Measurements from ENCODE around the gene C11orf71. TPM values are rescaled to one million over a fixed set of nuclear protein-coding genes. Genes with fewer than 3 reads are reported as not detected.

Gene C11orf71
- total and polyA plus RNA-seq, 4 experiments from 2014 or later: 12.8 to 15.6 (median 14.5) TPM

GRCh38 chr11:114441921-114442320 lies 41.6 kb upstream of the C11orf71 start:
- H3K36me3 ChIP-seq (ENCODE audit: insufficient read depth, low read length): no peaks in the 10 kb centered on the region
- peaks cover 32% of the 10 kb centered on the region for H3K4me1 ChIP-seq (ENCODE audit: insufficient read depth, low read length)
- no peaks in the 10 kb centered on the region for H3K27me3 ChIP-seq (ENCODE audit: insufficient read depth, low read length)
- peaks cover 23 to 35% of the 10 kb centered on the region in 2 donors for H3K36me3 Mint-ChIP-seq
- H3K27me3 Mint-ChIP-seq: no peaks in the 10 kb centered on the region
- CTCF ChIA-PET (ENCODE audit: partially characterized antibody): no interaction called here
- no peak for DNase-seq
- H3K27ac Mint-ChIP-seq: peak overlapping the region in 1 of 7 donors; percentile 13
- POLR2A ChIA-PET (ENCODE audit: partially characterized antibody): interaction anchor here (4.1 kb wide), 1 partner anchor 42 kb away, joined by 25 read pairs; the partner anchor contains the start of genes C11orf71 and RBM7
- H3K9me3 ChIP-seq (ENCODE audit: control insufficient read depth in 1 of 2, low read length in 2 of 2): no peaks in the 10 kb centered on the region
- no peaks in the 10 kb centered on the region for H3K9me3 Mint-ChIP-seq
- H3K4me3 ChIP-seq (ENCODE audit: low read length in 2 of 2): no peak overlapping the region
- H3K4me1 Mint-ChIP-seq: peaks cover 30 to 38% (median 33%) of the 10 kb centered on the region in 4 donors
- H3K27ac ChIP-seq (ENCODE audit: low read depth, low read length): no peak overlapping the region
- H3K4me3 Mint-ChIP-seq: peak overlapping the region in 2 of 8 donors; percentile 16 to 17
- intact Hi-C loops (cut with micrococcal nuclease): loop anchor here (10.0 kb wide), 1 partner anchor 1063 kb away; the partner anchor contains the start of gene CADM1

DNA sequence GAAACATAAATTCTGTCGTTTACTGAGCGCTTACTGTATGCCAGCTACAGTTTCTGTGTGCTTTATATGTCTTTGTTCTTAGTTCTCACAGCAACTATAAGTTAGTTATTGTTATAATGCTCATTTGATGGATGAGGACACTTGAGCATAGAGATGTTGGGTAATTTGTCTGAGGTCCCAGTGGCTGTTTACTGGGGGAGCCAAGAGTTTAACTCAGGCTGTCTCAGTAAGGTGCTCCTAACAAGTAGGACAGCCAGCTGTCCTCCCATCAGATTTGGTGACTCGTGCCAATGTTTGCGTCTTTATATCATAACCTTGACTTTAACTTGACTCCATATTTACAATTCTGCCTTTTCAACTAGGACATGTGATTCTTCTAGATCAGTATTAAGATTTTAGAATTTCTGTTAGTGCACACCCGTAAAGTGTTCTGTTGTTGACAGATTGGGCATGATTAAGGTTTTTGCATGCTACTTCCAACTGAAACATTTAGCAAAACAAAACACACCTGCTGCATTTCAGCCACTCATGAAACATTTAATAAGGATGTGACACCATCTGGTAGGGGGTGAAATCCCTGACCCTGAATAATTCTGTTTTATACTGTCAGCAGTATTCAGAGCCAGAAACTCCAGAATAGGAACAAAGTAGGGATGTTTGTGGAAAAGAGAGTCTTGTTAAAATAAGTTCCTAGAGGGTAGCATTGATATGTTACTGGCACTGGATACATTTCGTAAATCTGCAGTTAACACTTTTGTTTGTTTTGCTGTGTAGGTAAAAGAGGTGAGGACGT lies 40.9 kb upstream of the C11orf71 start:
- no peaks in the 10 kb centered on the region for H3K9me3 Mint-ChIP-seq
- no peak overlapping the region for H3K4me3 ChIP-seq (ENCODE audit: low read length in 2 of 2)
- H3K27me3 Mint-ChIP-seq: no peaks in the 10 kb centered on the region
- no peaks in the 10 kb centered on the region for H3K27me3 ChIP-seq (ENCODE audit: insufficient read depth, low read length)
- CTCF ChIA-PET (ENCODE audit: partially characterized antibody): no interaction called here
- peaks cover 32% of the 10 kb centered on the region for H3K4me1 ChIP-seq (ENCODE audit: insufficient read depth, low read length)
- H3K9me3 ChIP-seq (ENCODE audit: control insufficient read depth in 1 of 2, low read length in 2 of 2): no peaks in the 10 kb centered on the region
- no peaks in the 10 kb centered on the region for H3K36me3 ChIP-seq (ENCODE audit: insufficient read depth, low read length)
- H3K27ac Mint-ChIP-seq: peak overlapping the region in 1 of 7 donors; percentile 94
- POLR2A ChIA-PET (ENCODE audit: partially characterized antibody): interaction anchor here (4.1 kb wide), 1 partner anchor 42 kb away, joined by 25 read pairs; the partner anchor contains the start of genes C11orf71 and RBM7
- no peak for DNase-seq
- intact Hi-C loops (cut with micrococcal nuclease): loop anchor here (10.0 kb wide), 1 partner anchor 1064 kb away; the partner anchor contains the start of gene CADM1
- H3K36me3 Mint-ChIP-seq: peaks cover 16 to 29% of the 10 kb centered on the region in 2 donors
- H3K4me1 Mint-ChIP-seq: peaks cover 26 to 35% (median 31%) of the 10 kb centered on the region in 4 donors
- no peak overlapping the region for H3K27ac ChIP-seq (ENCODE audit: low read depth, low read length)
- H3K4me3 Mint-ChIP-seq: peak overlapping the region; percentile 5 to 67 (median 36)

DNA sequence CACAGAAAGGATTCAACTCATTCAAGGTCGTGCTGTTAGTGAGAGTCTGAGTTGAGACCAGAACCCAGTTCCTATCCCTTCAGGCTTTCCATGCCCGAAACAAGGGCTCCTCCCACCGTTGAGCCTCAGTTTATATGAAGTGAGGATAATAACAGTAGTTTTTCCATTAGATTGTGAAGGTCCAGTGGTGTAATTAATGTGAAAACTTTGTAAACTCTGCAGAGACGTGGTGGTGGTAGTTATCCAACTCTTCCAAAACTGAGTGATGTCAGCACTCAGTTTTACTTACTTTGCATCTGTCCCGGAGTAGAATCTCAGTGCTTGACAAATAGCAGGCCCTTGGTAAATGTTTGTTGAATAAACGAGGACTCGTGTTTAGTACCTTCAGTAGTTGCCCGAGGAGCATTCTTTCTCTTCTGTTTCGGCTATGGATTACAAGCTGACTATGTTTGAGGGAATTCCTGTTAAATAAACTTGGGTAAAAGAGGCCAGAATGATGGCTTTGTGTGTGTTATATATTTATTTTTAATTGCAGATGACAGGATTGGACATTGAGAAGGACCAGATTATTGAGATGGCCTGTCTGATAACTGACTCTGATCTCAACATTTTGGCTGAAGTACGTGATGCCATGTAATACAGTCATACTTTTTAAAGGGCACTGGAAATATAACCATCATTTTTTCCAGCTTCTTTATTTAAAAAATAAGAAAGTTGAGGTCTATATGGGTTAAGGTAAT lies 40.0 kb upstream of the C11orf71 start:
- Mint-ChIP-seq H3K27me3 (no peaks in the 10 kb centered on the region), H3K9me3 (no peaks in the 10 kb centered on the region), H3K4me3 (peak overlapping the region; percentile 93 to 99 (median 98)), H3K4me1 (peaks cover 26 to 35% (median 31%) of the 10 kb centered on the region in 4 donors), H3K36me3 (peaks cover 13 to 26% of the 10 kb centered on the region in 2 donors), H3K27ac (peak overlapping the region in 6 of 7 donors; percentile 92 to 98 (median 95))
- POLR2A ChIA-PET (ENCODE audit: partially characterized antibody): interaction anchor here (4.1 kb wide), 1 partner anchor 41 kb away, joined by 25 read pairs; the partner anchor contains the start of genes C11orf71 and RBM7
- Histone ChIP-seq H3K27ac (ENCODE audit: low read depth, low read length) (peak overlapping the region; percentile 73), H3K4me1 (ENCODE audit: insufficient read depth, low read length) (peaks cover 32% of the 10 kb centered on the region), H3K4me3 (ENCODE audit: low read length in 2 of 2) (peak overlapping the region; percentile 71 to 98), H3K9me3 (ENCODE audit: control insufficient read depth in 1 of 2, low read length in 2 of 2) (no peaks in the 10 kb centered on the region), H3K27me3 (ENCODE audit: insufficient read depth, low read length) (no peaks in the 10 kb centered on the region), H3K36me3 (ENCODE audit: insufficient read depth, low read length) (no peaks in the 10 kb centered on the region)
- CTCF ChIA-PET (ENCODE audit: partially characterized antibody): no interaction called here
- intact Hi-C loops (cut with micrococcal nuclease): loop anchor here (10.0 kb wide), 1 partner anchor 1065 kb away; the partner anchor contains the start of gene CADM1
- peak in 1 of 5 donors; percentile 11 for DNase-seq

- H3K36me3 Mint-ChIP-seq: peaks cover 13 to 19% of the 10 kb centered on the region in 2 donors
- CTCF ChIA-PET (ENCODE audit: partially characterized antibody): interaction anchor here (0.9 kb wide), 1 partner anchor 28 kb away, joined by 3 read pairs; no protein-coding TSS in a partner anchor
- no peaks in the 10 kb centered on the region for H3K27me3 ChIP-seq (ENCODE audit: insufficient read depth, low read length)
- intact Hi-C loops (cut with micrococcal nuclease): loop anchor here (1.0 to 10.0 kb wide), 6 partner anchors 39 to 1065 kb away; partner anchors contain the start of genes C11orf71, CADM1, RBM7 and USP28
- no peaks in the 10 kb centered on the region for H3K9me3 ChIP-seq (ENCODE audit: control insufficient read depth in 1 of 2, low read length in 2 of 2)
- no peaks in the 10 kb centered on the region for H3K9me3 Mint-ChIP-seq
- no peaks in the 10 kb centered on the region for H3K27me3 Mint-ChIP-seq
- peak within 1 kb of the TSS; percentile 73 for H3K27ac ChIP-seq (ENCODE audit: low read depth, low read length)
- H3K27ac Mint-ChIP-seq: peak within 1 kb of the TSS; percentile 92 to 98 (median 95)
- H3K4me1 ChIP-seq (ENCODE audit: insufficient read depth, low read length): peaks cover 32% of the 10 kb centered on the region
- no peaks in the 10 kb centered on the region for H3K36me3 ChIP-seq (ENCODE audit: insufficient read depth, low read length)
- peaks cover 26 to 34% (median 30%) of the 10 kb centered on the region in 4 donors for H3K4me1 Mint-ChIP-seq
- DNase-seq: peak; percentile 91 to 94 (median 93)
- peak within 1 kb of the TSS; percentile 71 to 98 for H3K4me3 ChIP-seq (ENCODE audit: low read length in 2 of 2)
- POLR2A ChIA-PET (ENCODE audit: partially characterized antibody): interaction anchor here (0.9 to 4.1 kb wide), 5 partner anchors 28 to 401 kb away, joined by 3 to 25 read pairs (median 3); partner anchors contain the start of genes C11orf71 and RBM7
- peak within 1 kb of the TSS; percentile 93 to 99 (median 98) for H3K4me3 Mint-ChIP-seq
Measured at GRCh38 chr11:114439229-114440120, 39.2 kb upstream of the C11orf71 start, which contains the start of gene REXO2. Gene REXO2 (plus strand): TSS chr11:114439467. CDS start chr11:114439529, 62 bp downstream.

- no peak overlapping the region for H3K4me3 ChIP-seq (ENCODE audit: low read length in 2 of 2)
- H3K27me3 Mint-ChIP-seq: peaks cover 0 to 2% of the 10 kb centered on the region in 2 donors
- no peaks in the 10 kb centered on the region for H3K9me3 Mint-ChIP-seq
- POLR2A ChIA-PET (ENCODE audit: partially characterized antibody): interaction anchor here (0.9 to 4.1 kb wide), 3 partner anchors 39 to 400 kb away, joined by 3 to 25 read pairs (median 3); partner anchors contain the start of genes C11orf71 and RBM7
- peaks cover 32% of the 10 kb centered on the region for H3K4me1 ChIP-seq (ENCODE audit: insufficient read depth, low read length)
- no peaks in the 10 kb centered on the region for H3K27me3 ChIP-seq (ENCODE audit: insufficient read depth, low read length)
- intact Hi-C loops (cut with micrococcal nuclease): loop anchor here (5.0 kb wide), 2 partner anchors 276 to 561 kb away; partner anchors contain the start of gene USP28
- H3K36me3 ChIP-seq (ENCODE audit: insufficient read depth, low read length): no peaks in the 10 kb centered on the region
- peak overlapping the region in 6 of 8 donors; percentile 5 to 99 (median 96) for H3K4me3 Mint-ChIP-seq
- peaks cover 24 to 34% (median 29%) of the 10 kb centered on the region in 4 donors for H3K4me1 Mint-ChIP-seq
- CTCF ChIA-PET (ENCODE audit: partially characterized antibody): interaction anchor here (0.9 kb wide), 2 partner anchors 17 to 26 kb away, joined by 3 read pairs; no protein-coding TSS in a partner anchor
- DNase-seq: no peak
- no peaks in the 10 kb centered on the region for H3K9me3 ChIP-seq (ENCODE audit: control insufficient read depth in 1 of 2, low read length in 2 of 2)
- peaks cover 7 to 11% of the 10 kb centered on the region in 2 donors for H3K36me3 Mint-ChIP-seq
- no peak overlapping the region for H3K27ac ChIP-seq (ENCODE audit: low read depth, low read length)
- H3K27ac Mint-ChIP-seq: peak overlapping the region in 1 of 7 donors; percentile 97
Measured at GRCh38 chr11:114438303-114438702, 38.0 kb upstream of the C11orf71 start.

DNA sequence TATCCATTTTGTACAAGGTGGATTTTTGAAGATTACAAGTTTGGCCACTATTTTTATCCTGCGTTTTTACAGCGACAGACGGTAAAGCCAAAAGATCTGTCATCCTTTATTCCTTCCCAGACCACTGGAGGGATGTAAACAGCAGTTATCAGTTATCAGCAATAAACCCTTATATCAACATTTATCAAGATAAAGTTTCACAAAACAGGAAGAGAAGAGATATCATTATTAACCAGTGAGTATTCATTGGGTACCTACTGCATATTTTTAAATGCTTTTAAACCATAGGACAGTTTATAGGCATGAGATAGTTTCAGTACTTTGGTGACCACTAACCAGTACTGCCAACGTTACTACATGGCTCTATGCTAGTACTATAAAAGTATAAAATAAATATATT lies 33.1 kb upstream of the C11orf71 start:
- H3K36me3 Mint-ChIP-seq: no peaks in the 10 kb centered on the region
- no peak overlapping the region for H3K4me3 Mint-ChIP-seq
- no peaks in the 10 kb centered on the region for H3K4me1 Mint-ChIP-seq
- peaks cover under 1% of the 10 kb centered on the region for H3K4me1 ChIP-seq (ENCODE audit: insufficient read depth, low read length)
- H3K27ac Mint-ChIP-seq: no peak overlapping the region
- H3K9me3 ChIP-seq (ENCODE audit: control insufficient read depth in 1 of 2, low read length in 2 of 2): no peaks in the 10 kb centered on the region
- no peak overlapping the region for H3K27ac ChIP-seq (ENCODE audit: low read depth, low read length)
- H3K36me3 ChIP-seq (ENCODE audit: insufficient read depth, low read length): no peaks in the 10 kb centered on the region
- H3K27me3 Mint-ChIP-seq: peaks cover 0 to 6% of the 10 kb centered on the region in 2 donors
- intact Hi-C loops (cut with micrococcal nuclease): no loop called here
- no peak for DNase-seq
- CTCF ChIA-PET (ENCODE audit: partially characterized antibody): no interaction called here
- H3K4me3 ChIP-seq (ENCODE audit: low read length in 2 of 2): no peak overlapping the region
- POLR2A ChIA-PET (ENCODE audit: partially characterized antibody): no interaction called here
- no peaks in the 10 kb centered on the region for H3K27me3 ChIP-seq (ENCODE audit: insufficient read depth, low read length)
- H3K9me3 Mint-ChIP-seq: no peaks in the 10 kb centered on the region

Measured in CD4-positive, alpha-beta memory T cell (primary cell).